DOHH2 (cell line): ENCODE data around the gene RANBP3L.

Source experiments
- H3F3A ChIP-seq: fragments of 200-600 bp; sonication (generic), shearing (Covaris generic); 2 replicates; pipeline ENCODE4 v1.6.0; 2016; ENCODE audit warnings: antibody characterized with exemption, mild to moderate bottlenecking; ENCODE audit not compliant: control insufficient read depth, insufficient read depth
- H3K27ac ChIP-seq: fragments of 200-600 bp; sonication (generic); 2 replicates; pipeline ENCODE4 v1.5.1; 2014; ENCODE audit warnings: low read depth, mild to moderate bottlenecking, low read length, moderate library complexity
- H3K27me3 ChIP-seq: fragments of 200-600 bp; sonication (generic); 2 replicates; pipeline ENCODE4 v1.6.1; 2014; ENCODE audit warnings: mild to moderate bottlenecking, low read length, mixed read lengths; ENCODE audit not compliant: control insufficient read depth
- H3K36me3 ChIP-seq: fragments of 200-600 bp; sonication (generic); 2 replicates; pipeline ENCODE4 v1.6.1; 2014; ENCODE audit warnings: mild to moderate bottlenecking, low read length, moderate library complexity, mixed read lengths; ENCODE audit not compliant: control insufficient read depth
- H3K4me1 ChIP-seq: fragments of 200-600 bp; sonication (generic); 2 replicates; pipeline ENCODE4 v1.6.1; 2014; ENCODE audit warnings: mild to moderate bottlenecking, low read length, mixed read lengths; ENCODE audit not compliant: control insufficient read depth
- H3K4me2 ChIP-seq: fragments of 200-600 bp; sonication (generic); 2 replicates; pipeline ENCODE4 v1.6.0; 2014; ENCODE audit warnings: mild to moderate bottlenecking, low read length, moderate library complexity
- H3K4me3 ChIP-seq: fragments of 200-600 bp; sonication (generic); 2 replicates; pipeline ENCODE4 v1.5.1; 2014; ENCODE audit warnings: mild to moderate bottlenecking, low read length, mixed read lengths
- H3K79me2 ChIP-seq: fragments of 200-600 bp; sonication (generic); 2 replicates; pipeline ENCODE4 v1.6.1; 2014; ENCODE audit warnings: mild to moderate bottlenecking, low read length, mixed read lengths; ENCODE audit not compliant: control insufficient read depth
- H3K9me2 ChIP-seq: fragments of 200-600 bp; sonication (generic); replicated peaks from 2 replicates; pipeline ENCODE4 v1.6.1; 2014; ENCODE audit warnings: mild to moderate bottlenecking, low read length, mixed read lengths; ENCODE audit not compliant: control insufficient read depth
- H3K9me3 ChIP-seq: fragments of 200-600 bp; sonication (generic); 2 replicates; pipeline ENCODE4 v1.6.1; 2014; ENCODE audit warnings: antibody characterized with exemption, low read length, mixed read lengths; ENCODE audit not compliant: control insufficient read depth, insufficient read depth
- H4K20me1 ChIP-seq: fragments of 200-600 bp; sonication (generic); 2 replicates; pipeline ENCODE4 v1.6.0; 2014; ENCODE audit warnings: low read depth, mild to moderate bottlenecking, antibody characterized with exemption, low read length, moderate library complexity; ENCODE audit not compliant: control insufficient read depth, insufficient read depth
- CTCF ChIP-seq: fragments of 200-600 bp; sonication (generic); IDR thresholded peaks from one replicate; pipeline ENCODE4 v1.5.1; 2014; ENCODE audit warnings: antibody characterized with exemption, mild to moderate bottlenecking, low read depth, low read length; ENCODE audit not compliant: poor library complexity, severe bottlenecking
- EZH2phosphoT487 ChIP-seq: fragments of 200-600 bp; sonication (generic); IDR thresholded peaks from 2 replicates; pipeline ENCODE4 v1.6.1; 2017; ENCODE audit warnings: borderline replicate concordance, mild to moderate bottlenecking, antibody characterized with exemption, low read length, moderate library complexity, mixed read lengths

RANBP3L gene

GRCh38 chr5:36273809-36274526 lies 27.7 kb downstream of the RANBP3L start:
- Histone ChIP-seq H3K4me2 (no peak overlapping the region), H3K27me3 (no peaks in the 10 kb centered on the region), H3K4me1 (peaks cover 6% of the 10 kb centered on the region), H4K20me1 (no peaks in the 10 kb centered on the region), H3F3A (no peaks in the 10 kb centered on the region), H3K9me2 (no peaks in the 10 kb centered on the region), H3K9me3 (no peaks in the 10 kb centered on the region), H3K79me2 (no peaks in the 10 kb centered on the region), H3K27ac (no peak overlapping the region), H3K36me3 (no peaks in the 10 kb centered on the region), H3K4me3 (no peak overlapping the region)
- TF ChIP-seq CTCF (no peak), EZH2phosphoT487 (no peak)

GRCh38 chr5:36272136-36272690 lies 29.5 kb downstream of the RANBP3L start:
- Histone ChIP-seq H3K27me3 (no peaks in the 10 kb centered on the region), H3K27ac (no peak overlapping the region), H3K9me2 (no peaks in the 10 kb centered on the region), H3K4me2 (no peak overlapping the region), H3K79me2 (no peaks in the 10 kb centered on the region), H3K36me3 (no peaks in the 10 kb centered on the region), H3K4me1 (no peaks in the 10 kb centered on the region; the same call in 1 of the 2 replicates), H3F3A (no peaks in the 10 kb centered on the region), H4K20me1 (no peaks in the 10 kb centered on the region), H3K9me3 (no peaks in the 10 kb centered on the region), H3K4me3 (no peak overlapping the region)
- TF ChIP-seq CTCF: no peak
- TF ChIP-seq EZH2phosphoT487: no peak

GRCh38 chr5:36270876-36271575 lies 30.7 kb downstream of the RANBP3L start:
- H3K9me3 ChIP-seq: no peaks in the 10 kb centered on the region
- H3F3A ChIP-seq: no peaks in the 10 kb centered on the region
- no peaks in the 10 kb centered on the region for H4K20me1 ChIP-seq
- no peaks in the 10 kb centered on the region for H3K9me2 ChIP-seq
- no peaks in the 10 kb centered on the region for H3K36me3 ChIP-seq
- H3K27me3 ChIP-seq: no peaks in the 10 kb centered on the region
- no peak overlapping the region for H3K27ac ChIP-seq
- TF ChIP-seq EZH2phosphoT487 (no peak), CTCF (no peak)
- H3K4me1 ChIP-seq: no peaks in the 10 kb centered on the region; the same call in 1 of the 2 replicates
- no peaks in the 10 kb centered on the region for H3K79me2 ChIP-seq
- H3K4me2 ChIP-seq: no peak overlapping the region
- H3K4me3 ChIP-seq: no peak overlapping the region
